Central memory CD4-positive, alpha-beta T cell (primary cell): Measurements from ENCODE around the gene DENND2A.
"Not testable (repeated sequence)": the region's sequence is repeated elsewhere in the genome, so short reads cannot be mapped to it uniquely, and the experiment has no call there.

Experiments used
- DNase-seq: peaks from one replicate; pipeline ENCODE4 v3.0.0; 2022

Gene DENND2A

GRCh38 chr7:140497807-140498206 is 142.8 kb downstream of the DENND2A start:
- DNase-seq, result not testable (repeated sequence)

GRCh38 chr7:140497241-140497769 is 143.3 kb downstream of the DENND2A start:
- DNase-seq, result no peak

GRCh38 chr7:140495514-140496097 is 145.0 kb downstream of the DENND2A start:
- DNase-seq, result no peak

GRCh38 chr7:140494867-140495266 is 145.7 kb downstream of the DENND2A start:
- DNase-seq, result no peak

- DNase-seq, result no peak
These were observed 151.6 kb downstream of the DENND2A start for GRCh38 chr7:140489026-140489359.

GRCh38 chr7:140485500-140486265 is 154.9 kb downstream of the DENND2A start:
- no peak for DNase-seq

- no peak for DNase-seq
These were observed 155.6 kb downstream of the DENND2A start for GRCh38 chr7:140484951-140485499.

GRCh38 chr7:140484479-140484878 is 156.1 kb downstream of the DENND2A start:
- DNase-seq, result no peak

- DNase-seq, result no peak
These were observed 160.9 kb downstream of the DENND2A start for GRCh38 chr7:140479739-140480084.

GRCh38 chr7:140479062-140479738 is 161.4 kb downstream of the DENND2A start, which contains the start of gene MKRN1:
MKRN1 (minus strand) TSS chr7:140479505; CDS start chr7:140479344, 161 bp downstream.
- peak; percentile 90 for DNase-seq

GRCh38 chr7:140478246-140479061 is 162.2 kb downstream of the DENND2A start:
- DNase-seq, result peak; percentile 44

- DNase-seq, result no peak
These were observed 163.8 kb downstream of the DENND2A start for GRCh38 chr7:140476698-140477261.

- peak; percentile 55 for DNase-seq
These were observed 164.8 kb downstream of the DENND2A start for GRCh38 chr7:140475747-140476333.
